BLaER1 (cell line): ENCODE results near the gene MYO15A.
A peak's percentile ranks its signal among the peaks of the same experiment; 100 is the strongest.

ENCODE experiments used
- H3K27ac ChIP-seq: shearing (Covaris generic); formaldehyde crosslinking; 2 replicates; pipeline ENCODE4 v1.8.1; 2022
- H3K27me3 ChIP-seq: shearing (Covaris generic); formaldehyde crosslinking; 2 replicates; pipeline ENCODE4 v1.8.1; 2022
- H3K36me3 ChIP-seq: shearing (Covaris generic); formaldehyde crosslinking; 2 replicates; pipeline ENCODE4 v1.8.1; 2022
- H3K4me1 ChIP-seq: shearing (Covaris generic); formaldehyde crosslinking; 2 replicates; pipeline ENCODE4 v1.8.1; 2022
- H3K4me2 ChIP-seq: shearing (Covaris generic); formaldehyde crosslinking; 2 replicates; pipeline ENCODE4 v1.8.1; 2022
- H3K4me3 ChIP-seq: shearing (Covaris generic); formaldehyde crosslinking; 2 replicates; pipeline ENCODE4 v1.8.1; 2022
- H3K9ac ChIP-seq: shearing (Covaris generic); formaldehyde crosslinking; 2 replicates; pipeline ENCODE4 v1.8.1; 2022
- H3K9me3 ChIP-seq: shearing (Covaris generic); formaldehyde crosslinking; 2 replicates; pipeline ENCODE4 v1.8.1; 2022
- H4K20me1 ChIP-seq: shearing (Covaris generic); formaldehyde crosslinking; 2 replicates; pipeline ENCODE4 v1.8.1; 2022
- Cebpa-rat ChIP-seq: shearing (Covaris generic); IDR thresholded peaks from 2 replicates; pipeline ENCODE4 v1.8.1; 2022

The MYO15A gene

DNA sequence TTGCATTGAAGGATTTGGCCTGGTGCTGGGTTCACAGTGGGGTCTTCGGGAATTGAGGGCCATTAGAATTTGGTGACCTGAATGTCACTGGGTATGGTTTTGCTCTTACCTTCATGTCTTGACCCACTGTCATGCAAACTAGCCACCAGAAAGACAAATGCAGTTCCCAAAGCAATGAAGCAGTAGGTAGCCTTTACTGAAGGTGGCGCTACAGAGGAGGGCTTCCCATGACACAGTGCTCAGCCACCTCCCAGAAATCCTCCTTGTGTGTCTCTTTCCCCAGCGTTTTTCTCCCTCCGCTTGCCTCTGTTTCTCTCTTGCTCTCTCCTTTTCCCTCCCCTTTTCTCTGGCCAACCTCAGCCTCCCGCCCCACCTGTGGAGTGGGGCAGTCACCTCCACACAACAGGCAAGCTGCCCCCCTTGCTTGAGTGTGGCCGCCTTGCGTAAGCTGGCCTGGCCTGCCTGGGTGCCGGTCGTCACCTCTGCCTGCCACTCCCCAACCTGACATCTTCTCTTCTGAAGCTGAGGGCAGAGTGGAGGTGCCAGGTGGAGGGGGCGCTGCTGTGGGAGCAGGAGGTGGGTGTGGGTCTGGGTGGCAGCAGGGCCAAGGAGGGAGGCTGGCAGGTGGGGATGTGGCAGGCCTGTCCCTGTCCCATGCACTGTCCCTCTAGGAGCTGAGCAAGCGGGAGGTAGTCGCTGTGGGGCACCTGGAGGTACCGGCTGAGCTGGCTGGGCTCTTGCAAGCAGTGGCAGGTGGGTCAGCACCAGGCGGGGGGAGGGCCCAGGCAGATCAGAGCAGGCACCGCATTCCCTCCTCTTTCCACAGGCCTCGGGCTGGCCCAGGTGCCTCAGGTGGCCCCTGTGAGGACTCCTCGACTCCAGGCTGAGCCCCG, 34.7 kb downstream of the MYO15A start:
- Histone ChIP-seq H3K27me3 (no peaks in the 10 kb centered on the region), H3K27ac (no peak overlapping the region), H4K20me1 (no peaks in the 10 kb centered on the region), H3K4me3 (no peak overlapping the region), H3K4me2 (no peak overlapping the region), H3K36me3 (no peaks in the 10 kb centered on the region), H3K9ac (no peak overlapping the region), H3K9me3 (no peaks in the 10 kb centered on the region), H3K4me1 (peaks cover 13% of the 10 kb centered on the region)
- no peak for TF ChIP-seq Cebpa-rat

DNA sequence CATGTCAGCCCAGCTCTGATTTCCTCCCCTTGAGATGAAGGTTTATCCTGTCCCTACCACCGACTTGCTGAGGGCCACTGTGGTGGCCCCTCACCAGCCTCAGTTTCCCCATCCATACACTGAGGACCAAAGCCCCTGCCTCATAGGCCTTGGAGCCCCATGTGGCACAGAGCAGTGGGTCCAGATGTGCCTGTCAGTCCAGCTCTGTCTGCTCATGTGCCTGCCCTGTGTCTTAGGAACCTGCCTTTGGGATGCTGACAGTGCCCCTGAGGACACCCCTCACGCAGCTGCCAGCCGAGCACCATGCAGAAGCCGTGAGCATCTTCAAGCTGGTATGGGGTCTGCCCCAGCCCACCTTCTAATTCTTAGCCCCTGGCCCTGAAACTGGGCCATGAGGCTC, 35.7 kb downstream of the MYO15A start:
- Histone ChIP-seq H3K4me2 (peak overlapping the region; percentile 19), H3K4me3 (no peak overlapping the region), H3K4me1 (peaks cover 13% of the 10 kb centered on the region), H3K36me3 (no peaks in the 10 kb centered on the region), H3K27me3 (no peaks in the 10 kb centered on the region), H3K9me3 (no peaks in the 10 kb centered on the region), H3K27ac (no peak overlapping the region), H4K20me1 (no peaks in the 10 kb centered on the region), H3K9ac (no peak overlapping the region)
- no peak for TF ChIP-seq Cebpa-rat

DNA sequence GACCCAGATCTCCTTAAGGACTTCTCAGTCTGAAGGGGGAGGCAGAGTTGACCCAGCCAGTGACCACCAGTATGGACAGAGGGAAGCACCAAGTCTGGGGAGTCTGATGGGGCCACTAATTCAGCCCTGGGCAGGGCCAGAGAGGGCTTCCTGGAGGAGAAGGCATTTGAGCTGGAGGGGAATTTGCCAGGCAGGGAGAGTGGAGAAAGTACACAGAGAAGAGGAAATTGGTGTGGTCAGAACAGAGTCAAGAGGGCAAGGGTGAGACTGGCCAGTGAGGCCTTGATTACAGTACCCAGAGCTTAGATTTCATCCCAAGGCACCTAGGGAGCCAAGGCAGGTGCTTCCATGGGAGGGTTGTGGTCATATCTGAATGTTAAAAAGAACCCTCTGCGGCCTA, 36.3 kb downstream of the MYO15A start:
- Histone ChIP-seq H3K9ac (no peak overlapping the region), H3K4me3 (no peak overlapping the region), H3K4me2 (peak overlapping the region; percentile 19), H3K36me3 (no peaks in the 10 kb centered on the region), H3K9me3 (no peaks in the 10 kb centered on the region), H4K20me1 (no peaks in the 10 kb centered on the region), H3K27me3 (no peaks in the 10 kb centered on the region), H3K4me1 (peaks cover 13% of the 10 kb centered on the region), H3K27ac (no peak overlapping the region)
- no peak for TF ChIP-seq Cebpa-rat

DNA sequence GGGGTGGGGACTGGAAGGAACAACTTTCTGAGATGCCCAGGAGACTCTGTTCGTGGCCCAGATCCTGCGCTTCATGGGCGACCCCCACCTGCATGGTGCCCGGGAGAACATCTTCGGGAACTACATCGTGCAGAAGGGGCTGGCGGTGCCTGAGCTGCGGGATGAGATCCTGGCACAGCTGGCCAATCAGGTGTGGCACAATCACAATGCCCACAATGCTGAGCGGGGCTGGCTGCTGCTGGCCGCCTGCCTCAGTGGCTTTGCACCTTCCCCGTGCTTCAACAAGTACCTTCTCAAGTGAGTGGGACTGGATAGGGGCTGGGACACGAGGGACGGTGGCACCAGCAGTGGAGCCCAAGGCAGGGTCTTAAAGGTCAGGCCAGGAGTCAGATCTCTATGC, 37.3 kb downstream of the MYO15A start:
- Histone ChIP-seq H3K4me2 (no peak overlapping the region), H3K4me1 (peaks cover 13% of the 10 kb centered on the region), H3K4me3 (no peak overlapping the region), H3K9me3 (no peaks in the 10 kb centered on the region), H3K27ac (no peak overlapping the region), H3K27me3 (no peaks in the 10 kb centered on the region), H4K20me1 (no peaks in the 10 kb centered on the region), H3K9ac (no peak overlapping the region), H3K36me3 (no peaks in the 10 kb centered on the region)
- no peak for TF ChIP-seq Cebpa-rat

- no peak for TF ChIP-seq Cebpa-rat
These were observed 37.7 kb downstream of the MYO15A start for GRCh38 chr17:18146259-18146658.

DNA sequence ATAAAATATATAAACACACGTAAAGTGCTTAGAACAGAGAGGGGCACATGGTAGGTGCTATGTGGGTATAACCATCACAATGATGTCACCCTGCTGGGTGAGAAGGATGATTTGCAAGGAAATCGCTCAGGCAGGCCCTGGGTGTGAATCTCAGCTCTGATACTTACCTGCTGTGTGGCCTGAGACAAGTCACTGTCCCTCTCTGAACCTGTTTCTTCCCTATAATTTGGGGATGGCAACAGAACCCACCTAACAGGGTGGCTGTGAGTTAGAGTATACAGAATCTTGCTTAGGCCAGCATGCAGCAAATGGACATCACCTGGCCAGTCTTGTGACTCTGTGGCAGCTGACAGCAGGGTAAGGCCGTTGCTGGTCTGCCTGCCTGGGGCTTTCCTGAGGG, 38.4 kb downstream of the MYO15A start:
- H3K4me1 ChIP-seq = peaks cover 13% of the 10 kb centered on the region
- H3K36me3 ChIP-seq = no peaks in the 10 kb centered on the region
- no peak for TF ChIP-seq Cebpa-rat
- no peaks in the 10 kb centered on the region for H3K27me3 ChIP-seq
- H4K20me1 ChIP-seq = no peaks in the 10 kb centered on the region
- H3K4me3 ChIP-seq = no peak overlapping the region
- no peak overlapping the region for H3K27ac ChIP-seq
- no peak overlapping the region for H3K9ac ChIP-seq
- no peak overlapping the region for H3K4me2 ChIP-seq
- H3K9me3 ChIP-seq = no peaks in the 10 kb centered on the region

More at GRCh38 chr17:18146259-18146658, 37.7 kb downstream of the MYO15A start:
- no peaks in the 10 kb centered on the region for H4K20me1 ChIP-seq
- no peak overlapping the region for H3K9ac ChIP-seq
- no peak overlapping the region for H3K27ac ChIP-seq
- peaks cover 13% of the 10 kb centered on the region for H3K4me1 ChIP-seq
- no peaks in the 10 kb centered on the region for H3K9me3 ChIP-seq
- H3K4me2 ChIP-seq = no peak overlapping the region
- H3K27me3 ChIP-seq = no peaks in the 10 kb centered on the region
- H3K4me3 ChIP-seq = no peak overlapping the region
- H3K36me3 ChIP-seq = no peaks in the 10 kb centered on the region

DNA sequence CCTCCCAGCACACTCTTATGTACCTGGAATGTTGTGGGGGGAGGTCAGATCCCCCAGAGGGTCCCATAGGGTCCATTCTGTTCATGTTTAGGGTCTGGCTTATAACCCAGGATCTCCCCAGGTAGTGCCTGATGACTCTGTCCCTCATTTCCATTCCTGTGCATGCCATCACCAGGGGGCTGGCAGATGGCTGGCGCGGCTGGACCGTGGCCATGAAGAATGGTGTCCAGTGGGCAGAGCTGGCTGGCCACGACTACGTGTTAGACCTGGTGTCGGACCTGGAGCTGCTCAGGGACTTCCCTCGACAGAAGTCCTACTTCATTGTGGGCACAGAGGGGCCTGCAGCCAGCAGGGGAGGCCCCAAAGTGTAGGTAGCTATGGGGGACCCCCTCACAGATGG, 40.0 kb downstream of the MYO15A start:
- Histone ChIP-seq H3K4me2 (no peak overlapping the region), H4K20me1 (no peaks in the 10 kb centered on the region), H3K4me3 (no peak overlapping the region), H3K4me1 (peaks cover 26% of the 10 kb centered on the region), H3K9ac (no peak overlapping the region), H3K36me3 (no peaks in the 10 kb centered on the region), H3K27me3 (no peaks in the 10 kb centered on the region), H3K9me3 (no peaks in the 10 kb centered on the region), H3K27ac (no peak overlapping the region)
- TF ChIP-seq Cebpa-rat = no peak

DNA sequence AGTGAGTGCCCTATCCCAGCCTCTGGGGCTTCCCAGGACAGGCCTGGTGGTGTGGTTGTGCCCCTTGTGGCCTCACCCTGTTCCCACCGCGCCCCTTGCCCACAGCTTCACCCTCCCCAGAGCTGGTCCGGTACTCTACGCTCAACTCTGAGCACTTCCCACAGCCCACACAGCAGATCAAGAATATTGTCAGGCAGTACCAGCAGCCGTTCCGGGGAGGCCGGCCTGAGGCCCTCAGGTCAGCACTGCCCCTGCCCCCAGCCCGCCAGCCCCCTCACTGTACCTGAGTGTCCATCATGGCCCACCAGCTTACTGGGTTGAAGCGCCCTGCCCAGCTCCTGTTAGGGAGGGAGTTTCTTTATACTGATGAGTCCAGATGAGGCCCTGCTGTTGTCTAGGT, 42.7 kb downstream of the MYO15A start:
- H3K27ac ChIP-seq = no peak overlapping the region
- H3K27me3 ChIP-seq = no peaks in the 10 kb centered on the region
- no peaks in the 10 kb centered on the region for H4K20me1 ChIP-seq
- H3K4me3 ChIP-seq = no peak overlapping the region
- no peak for TF ChIP-seq Cebpa-rat
- no peaks in the 10 kb centered on the region for H3K36me3 ChIP-seq
- peaks cover 29% of the 10 kb centered on the region for H3K4me1 ChIP-seq
- no peak overlapping the region for H3K9ac ChIP-seq
- H3K4me2 ChIP-seq = no peak overlapping the region
- H3K9me3 ChIP-seq = no peaks in the 10 kb centered on the region

- Histone ChIP-seq H3K36me3 (no peaks in the 10 kb centered on the region), H3K4me3 (no peak overlapping the region), H3K4me1 (peaks cover 40% of the 10 kb centered on the region), H3K4me2 (no peak overlapping the region), H3K27me3 (no peaks in the 10 kb centered on the region), H3K9me3 (no peaks in the 10 kb centered on the region), H4K20me1 (no peaks in the 10 kb centered on the region), H3K9ac (no peak overlapping the region), H3K27ac (no peak overlapping the region)
- TF ChIP-seq Cebpa-rat = no peak
These were observed 46.6 kb downstream of the MYO15A start for GRCh38 chr17:18155179-18155578.

DNA sequence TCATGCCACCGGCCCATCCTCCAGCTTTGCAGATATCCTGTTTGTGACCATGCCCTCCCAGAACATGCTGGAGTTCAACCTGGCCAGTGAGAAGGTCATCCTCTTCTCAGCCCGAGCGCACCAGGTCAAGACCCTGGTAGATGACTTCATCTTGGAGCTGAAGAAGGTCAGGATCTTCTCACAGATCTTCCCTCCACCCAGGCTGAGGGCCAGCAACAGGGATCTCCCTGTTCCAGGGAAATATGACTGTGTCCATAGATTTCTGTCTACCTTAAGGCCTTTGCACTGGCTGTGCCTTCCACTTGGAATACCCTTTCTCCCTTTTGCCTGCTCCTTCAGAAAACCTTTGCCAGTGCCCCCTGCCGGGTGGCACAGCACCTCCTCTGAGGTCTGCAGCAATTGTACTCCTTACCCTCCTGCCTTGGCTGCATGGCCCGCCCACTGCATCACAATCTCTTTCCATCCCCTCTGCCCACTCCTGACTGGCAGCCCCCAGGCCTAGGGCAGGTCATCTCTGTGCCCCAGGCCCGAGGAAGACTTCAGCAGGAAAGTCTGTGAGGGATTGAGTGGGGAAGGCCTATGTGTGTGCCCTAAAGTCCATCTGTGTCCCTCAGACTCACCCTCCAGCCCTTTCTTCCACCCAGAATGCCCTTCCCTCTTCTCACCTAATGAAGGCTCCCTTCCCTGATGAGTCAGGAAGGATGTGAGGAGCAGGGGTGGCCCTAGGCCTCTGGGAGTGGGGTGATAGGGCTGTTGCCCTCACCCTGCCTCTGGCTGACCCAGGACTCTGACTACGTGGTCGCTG, 47.8 kb downstream of the MYO15A start:
- TF ChIP-seq Cebpa-rat = no peak
- Histone ChIP-seq H3K9ac (no peak overlapping the region), H3K9me3 (no peaks in the 10 kb centered on the region), H3K4me1 (peaks cover 48% of the 10 kb centered on the region), H3K4me2 (no peak overlapping the region), H3K4me3 (no peak overlapping the region), H4K20me1 (no peaks in the 10 kb centered on the region), H3K36me3 (no peaks in the 10 kb centered on the region), H3K27me3 (no peaks in the 10 kb centered on the region), H3K27ac (no peak overlapping the region)
